ENCODE measurements around the gene CEP72. TPM values are rescaled to one million over a fixed set of nuclear protein-coding genes. Genes with fewer than 3 reads are reported as not detected.

Gene CEP72
- total RNA-seq, 1 experiment from 2014 or later: 33.2 TPM

DNA sequence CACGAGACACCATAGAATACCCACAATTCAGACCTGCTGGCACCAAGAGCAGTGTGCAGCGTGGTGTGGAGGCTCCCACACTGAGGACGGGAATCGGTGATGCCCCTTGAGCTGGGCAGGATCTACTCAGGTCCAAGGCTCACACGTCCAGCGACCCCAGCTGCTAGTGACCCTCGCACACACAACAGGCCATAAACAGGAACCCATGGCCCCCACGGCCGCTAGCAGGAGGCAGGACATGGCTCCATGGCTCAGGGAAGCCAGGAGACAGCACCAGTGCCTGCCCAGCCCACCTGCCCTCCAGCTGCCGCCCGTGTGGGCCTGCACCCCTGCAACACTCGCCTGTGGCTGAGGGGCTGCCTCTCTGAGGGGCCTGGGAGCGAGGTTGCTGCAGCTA is 44.5 kb upstream of the CEP72 start:
- Histone ChIP-seq H3K4me1 (ENCODE audit: control insufficient read depth, insufficient read depth, low read length) (no peaks in the 10 kb centered on the region), H3K27me3 (ENCODE audit: control insufficient read depth, insufficient read depth, low read length) (no peaks in the 10 kb centered on the region), H3K4me3 (ENCODE audit: low read depth in 2 of 2, low read length in 2 of 2) (no peak overlapping the region), H3K9me3 (ENCODE audit: control insufficient read depth, insufficient read depth, low read depth, low read length) (0 out of 2 replicates have a peak, but pooled peaks cover 3% of the 10 kb centered on the region), H3K27ac (ENCODE audit: low read length) (no peak overlapping the region), H3K36me3 (ENCODE audit: control insufficient read depth, insufficient read depth, low read length) (no peaks in the 10 kb centered on the region)
- POLR2A ChIA-PET: no interaction called here
- intact Hi-C loops (cut with micrococcal nuclease; ENCODE audit: unreplicated experiment): no loop called here
- in situ Hi-C loops (cut with HindIII; ENCODE audit: low pct_unique_long_range_greater_than_20kb, low sequenced_read_pairs): no loop called here
- no peak for DNase-seq (ENCODE audit: low read depth, low spot score)
- CTCF ChIA-PET: no interaction called here
- ATAC-seq: peak; percentile 51
- TF ChIP-seq TCF7L2 (IDR thresholded peaks at IDR 0.05; ENCODE audit: low read depth, low read length): no peak
- no peak for TF ChIP-seq SIN3A (IDR thresholded peaks at IDR 0.05; ENCODE audit: borderline replicate concordance, insufficient read depth, low read depth, low read length)
- TF ChIP-seq, protein P1, sequence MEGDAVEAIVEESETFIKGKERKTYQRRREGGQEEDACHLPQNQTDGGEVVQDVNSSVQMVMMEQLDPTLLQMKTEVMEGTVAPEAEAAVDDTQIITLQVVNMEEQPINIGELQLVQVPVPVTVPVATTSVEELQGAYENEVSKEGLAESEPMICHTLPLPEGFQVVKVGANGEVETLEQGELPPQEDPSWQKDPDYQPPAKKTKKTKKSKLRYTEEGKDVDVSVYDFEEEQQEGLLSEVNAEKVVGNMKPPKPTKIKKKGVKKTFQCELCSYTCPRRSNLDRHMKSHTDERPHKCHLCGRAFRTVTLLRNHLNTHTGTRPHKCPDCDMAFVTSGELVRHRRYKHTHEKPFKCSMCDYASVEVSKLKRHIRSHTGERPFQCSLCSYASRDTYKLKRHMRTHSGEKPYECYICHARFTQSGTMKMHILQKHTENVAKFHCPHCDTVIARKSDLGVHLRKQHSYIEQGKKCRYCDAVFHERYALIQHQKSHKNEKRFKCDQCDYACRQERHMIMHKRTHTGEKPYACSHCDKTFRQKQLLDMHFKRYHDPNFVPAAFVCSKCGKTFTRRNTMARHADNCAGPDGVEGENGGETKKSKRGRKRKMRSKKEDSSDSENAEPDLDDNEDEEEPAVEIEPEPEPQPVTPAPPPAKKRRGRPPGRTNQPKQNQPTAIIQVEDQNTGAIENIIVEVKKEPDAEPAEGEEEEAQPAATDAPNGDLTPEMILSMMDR (IDR thresholded peaks at IDR 0.05): no peak
- TF ChIP-seq, protein P2, sequence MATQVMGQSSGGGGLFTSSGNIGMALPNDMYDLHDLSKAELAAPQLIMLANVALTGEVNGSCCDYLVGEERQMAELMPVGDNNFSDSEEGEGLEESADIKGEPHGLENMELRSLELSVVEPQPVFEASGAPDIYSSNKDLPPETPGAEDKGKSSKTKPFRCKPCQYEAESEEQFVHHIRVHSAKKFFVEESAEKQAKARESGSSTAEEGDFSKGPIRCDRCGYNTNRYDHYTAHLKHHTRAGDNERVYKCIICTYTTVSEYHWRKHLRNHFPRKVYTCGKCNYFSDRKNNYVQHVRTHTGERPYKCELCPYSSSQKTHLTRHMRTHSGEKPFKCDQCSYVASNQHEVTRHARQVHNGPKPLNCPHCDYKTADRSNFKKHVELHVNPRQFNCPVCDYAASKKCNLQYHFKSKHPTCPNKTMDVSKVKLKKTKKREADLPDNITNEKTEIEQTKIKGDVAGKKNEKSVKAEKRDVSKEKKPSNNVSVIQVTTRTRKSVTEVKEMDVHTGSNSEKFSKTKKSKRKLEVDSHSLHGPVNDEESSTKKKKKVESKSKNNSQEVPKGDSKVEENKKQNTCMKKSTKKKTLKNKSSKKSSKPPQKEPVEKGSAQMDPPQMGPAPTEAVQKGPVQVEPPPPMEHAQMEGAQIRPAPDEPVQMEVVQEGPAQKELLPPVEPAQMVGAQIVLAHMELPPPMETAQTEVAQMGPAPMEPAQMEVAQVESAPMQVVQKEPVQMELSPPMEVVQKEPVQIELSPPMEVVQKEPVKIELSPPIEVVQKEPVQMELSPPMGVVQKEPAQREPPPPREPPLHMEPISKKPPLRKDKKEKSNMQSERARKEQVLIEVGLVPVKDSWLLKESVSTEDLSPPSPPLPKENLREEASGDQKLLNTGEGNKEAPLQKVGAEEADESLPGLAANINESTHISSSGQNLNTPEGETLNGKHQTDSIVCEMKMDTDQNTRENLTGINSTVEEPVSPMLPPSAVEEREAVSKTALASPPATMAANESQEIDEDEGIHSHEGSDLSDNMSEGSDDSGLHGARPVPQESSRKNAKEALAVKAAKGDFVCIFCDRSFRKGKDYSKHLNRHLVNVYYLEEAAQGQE (IDR thresholded peaks at IDR 0.05; ENCODE audit: insufficient read depth in 1 of 2, low read depth in 2 of 2, low read length in 1 of 2): no peak
- no peak for TF ChIP-seq POLR2AphosphoS5 (IDR thresholded peaks at IDR 0.05; ENCODE audit: low read depth, low read length)
- no TSS peak for BruUV-seq (replicated peaks)

DNA sequence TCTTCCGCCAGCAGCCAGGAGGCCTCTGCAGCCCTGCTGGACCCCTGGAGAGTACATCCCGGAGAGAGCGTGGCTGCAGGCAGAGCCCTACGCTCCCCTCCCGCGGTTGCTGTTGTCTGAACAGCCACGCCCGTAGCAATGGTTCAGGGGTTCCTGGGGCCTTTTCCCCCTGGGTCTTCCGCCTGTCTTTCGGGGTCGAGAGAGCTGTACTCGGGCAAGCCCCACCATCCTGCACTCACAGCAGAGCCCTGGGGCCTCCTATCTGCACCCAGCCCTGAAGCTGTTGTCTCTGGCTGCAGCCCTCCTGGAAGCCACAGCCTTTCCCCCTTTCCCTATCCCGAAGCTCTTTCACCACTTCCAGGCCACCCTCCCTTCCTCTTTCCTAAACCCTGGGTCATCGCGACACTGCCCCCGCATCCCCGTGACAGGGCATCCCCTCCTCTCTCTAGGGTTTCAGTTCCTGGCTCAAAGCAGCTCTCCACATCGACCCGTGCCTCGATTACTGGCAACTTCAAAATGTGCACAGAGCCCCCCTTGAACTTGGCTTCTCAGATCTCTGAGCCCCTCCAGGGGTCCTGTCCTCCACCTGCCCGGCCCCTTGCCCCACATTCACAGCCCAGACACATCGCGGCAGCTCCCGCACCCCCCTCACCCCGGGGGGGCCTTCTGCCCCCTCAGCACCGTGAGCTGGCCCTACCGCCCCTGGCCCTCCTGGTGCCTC is 43.9 kb upstream of the CEP72 start:
- in situ Hi-C loops (cut with HindIII; ENCODE audit: low pct_unique_long_range_greater_than_20kb, low sequenced_read_pairs) (no loop called here), intact Hi-C loops (cut with micrococcal nuclease; ENCODE audit: unreplicated experiment) (no loop called here)
- DNase-seq (ENCODE audit: low read depth, low spot score) (no peak), ATAC-seq (peak; percentile 67)
- Histone ChIP-seq H3K36me3 (ENCODE audit: control insufficient read depth, insufficient read depth, low read length) (no peaks in the 10 kb centered on the region), H3K27me3 (ENCODE audit: control insufficient read depth, insufficient read depth, low read length) (no peaks in the 10 kb centered on the region), H3K4me3 (ENCODE audit: low read depth in 2 of 2, low read length in 2 of 2) (no peak overlapping the region), H3K9me3 (ENCODE audit: control insufficient read depth, insufficient read depth, low read depth, low read length) (0 out of 2 replicates have a peak, but pooled peaks cover 3% of the 10 kb centered on the region), H3K4me1 (ENCODE audit: control insufficient read depth, insufficient read depth, low read length) (no peaks in the 10 kb centered on the region), H3K27ac (ENCODE audit: low read length) (no peak overlapping the region)
- TF ChIP-seq, protein P2 (IDR thresholded peaks at IDR 0.05; ENCODE audit: insufficient read depth in 1 of 2, low read depth in 2 of 2, low read length in 1 of 2): no peak
- TF ChIP-seq, protein P1 (IDR thresholded peaks at IDR 0.05): no peak
- no peak for TF ChIP-seq SIN3A (IDR thresholded peaks at IDR 0.05; ENCODE audit: borderline replicate concordance, insufficient read depth, low read depth, low read length)
- no peak for TF ChIP-seq POLR2AphosphoS5 (IDR thresholded peaks at IDR 0.05; ENCODE audit: low read depth, low read length)
- TF ChIP-seq TCF7L2 (IDR thresholded peaks at IDR 0.05; ENCODE audit: low read depth, low read length): no peak
- ChIA-PET CTCF (no interaction called here), POLR2A (no interaction called here)
- BruUV-seq (replicated peaks): no TSS peak
